Activated CD4-positive, alpha-beta memory T cell treated with anti-CD3 and anti-CD28 coated beads, Interleukin-2, amount 10 ng/mL, durations not matched to agents 7 days and 5 days (primary cell): ENCODE measurements around the gene CLIC1. TPM values are rescaled to one million over a fixed set of nuclear protein-coding genes. Genes with fewer than 3 reads are reported as not detected.
"Not testable (repeated sequence)": the region's sequence is repeated elsewhere in the genome, so short reads cannot be mapped to it uniquely, and the experiment has no call there.

Experiments
- CTCF ChIA-PET: fragments of 350-600 bp; sonication (Branson Sonifier 250); formaldehyde crosslinking; loops from one replicate; lab custom pipeline; 2021; ENCODE audit warnings: antibody characterized with exemption, inconsistent platforms; lab: Charles Lee
- POLR2A ChIA-PET: fragments of 350-600 bp; sonication (Branson Sonifier 250); formaldehyde crosslinking; loops from one replicate; lab custom pipeline; 2021; ENCODE audit warnings: antibody characterized with exemption; lab: Charles Lee
- DNase-seq: peaks from one replicate; pipeline ENCODE4 v3.0.0-alpha.2; 2020
- H3K27ac Mint-ChIP-seq: one replicate; pipeline ENCODE4 v1.8.0; 2021; ENCODE audit warnings: mild to moderate bottlenecking, mixed read lengths
- H3K27me3 Mint-ChIP-seq: one replicate; pipeline ENCODE4 v1.8.0; 2021; ENCODE audit warnings: mixed read lengths
- H3K36me3 Mint-ChIP-seq: one replicate; pipeline ENCODE4 v1.8.0; 2021; ENCODE audit warnings: low read depth, mixed read lengths
- H3K4me1 Mint-ChIP-seq: one replicate; pipeline ENCODE4 v1.8.0; 2021; ENCODE audit warnings: mixed read lengths
- H3K4me3 Mint-ChIP-seq: one replicate; pipeline ENCODE4 v1.8.0; 2021; ENCODE audit warnings: mild to moderate bottlenecking, mixed read lengths
- H3K9me3 Mint-ChIP-seq: one replicate; pipeline ENCODE4 v1.8.0; 2021; ENCODE audit warnings: mixed read lengths
- total RNA-seq, 2 experiments: library from RNA; stranded (reverse); gene quantifications; one replicate each; pipeline ENCODE4 v1.2.3, GENCODE V29; 2021

The CLIC1 gene
- total RNA-seq, 2 experiments from 2014 or later, result 640 to 644 TPM

- ChIA-PET CTCF (interaction anchor here (1.0 kb wide), 2 partner anchors 8 to 13 kb away, joined by 3 read pairs; partner anchors contain the start of gene MPIG6B), POLR2A (interaction anchor here (1.2 to 1.7 kb wide), 5 partner anchors 13 to 25 kb away, joined by 3 to 7 read pairs (median 3); no protein-coding TSS in a partner anchor)
- peaks cover 24% of the 10 kb centered on the region for H3K4me1 Mint-ChIP-seq
- no peaks in the 10 kb centered on the region for H3K36me3 Mint-ChIP-seq
- H3K9me3 Mint-ChIP-seq, result no peaks in the 10 kb centered on the region
- no peak within 1 kb of the TSS for H3K27ac Mint-ChIP-seq
- DNase-seq, result no peak
- no peak within 1 kb of the TSS for H3K4me3 Mint-ChIP-seq
- H3K27me3 Mint-ChIP-seq, result peaks cover 13% of the 10 kb centered on the region
Measured at GRCh38 chr6:31715022-31715958, 21.0 kb downstream of the CLIC1 start, which contains the start of gene LY6G6D. Gene LY6G6D, plus strand, starts transcription at chr6:31715348. Its CDS starts 8 bp downstream, at chr6:31715356.

- DNase-seq, result no peak
- no peak overlapping the region for H3K27ac Mint-ChIP-seq
- no peaks in the 10 kb centered on the region for H3K9me3 Mint-ChIP-seq
- no peak overlapping the region for H3K4me3 Mint-ChIP-seq
- ChIA-PET POLR2A (interaction anchor here (0.7 to 2.2 kb wide), 6 partner anchors 11 to 27 kb away, joined by 3 to 7 read pairs (median 3); partner anchors contain the start of gene DDAH2), CTCF (interaction anchor here (0.7 to 1.1 kb wide), 3 partner anchors 9 to 116 kb away, joined by 3 read pairs; partner anchors contain the start of gene MPIG6B)
- peaks cover 26% of the 10 kb centered on the region for H3K4me1 Mint-ChIP-seq
- peaks cover 13% of the 10 kb centered on the region for H3K27me3 Mint-ChIP-seq
- H3K36me3 Mint-ChIP-seq, result no peaks in the 10 kb centered on the region
Measured at GRCh38 chr6:31713991-31714684, 22.2 kb downstream of the CLIC1 start.

GRCh38 chr6:31713465-31713864, 22.9 kb downstream of the CLIC1 start:
- no peak overlapping the region for H3K27ac Mint-ChIP-seq
- H3K36me3 Mint-ChIP-seq, result no peaks in the 10 kb centered on the region
- peaks cover 13% of the 10 kb centered on the region for H3K27me3 Mint-ChIP-seq
- CTCF ChIA-PET, result interaction anchor here (1.1 kb wide), 1 partner anchor 25 kb away, joined by 3 read pairs; no protein-coding TSS in a partner anchor
- H3K4me3 Mint-ChIP-seq, result no peak overlapping the region
- peaks cover 26% of the 10 kb centered on the region for H3K4me1 Mint-ChIP-seq
- no peak for DNase-seq
- H3K9me3 Mint-ChIP-seq, result no peaks in the 10 kb centered on the region
- POLR2A ChIA-PET, result interaction anchor here (1.2 to 2.7 kb wide), 3 partner anchors 12 to 27 kb away, joined by 3 to 7 read pairs (median 6); partner anchors contain the start of genes DDAH2 and MSH5

- Mint-ChIP-seq H3K36me3 (no peaks in the 10 kb centered on the region), H3K9me3 (no peaks in the 10 kb centered on the region), H3K4me1 (peaks cover 26% of the 10 kb centered on the region), H3K27ac (no peak overlapping the region), H3K4me3 (no peak overlapping the region), H3K27me3 (peaks cover 13% of the 10 kb centered on the region)
- peak; percentile 30 for DNase-seq
- CTCF ChIA-PET, result interaction anchor here (0.6 to 1.6 kb wide), 5 partner anchors 9 to 240 kb away, joined by 3 to 4 read pairs (median 3); partner anchors contain the start of gene ABHD16A
- POLR2A ChIA-PET, result interaction anchor here (1.8 to 2.7 kb wide), 4 partner anchors 9 to 28 kb away, joined by 6 to 9 read pairs (median 7); partner anchors contain the start of genes ABHD16A, DDAH2 and MSH5
Measured at GRCh38 chr6:31712296-31712695, 24.0 kb downstream of the CLIC1 start.

- H3K4me1 Mint-ChIP-seq, result peaks cover 26% of the 10 kb centered on the region
- ChIA-PET CTCF (interaction anchor here (0.6 to 1.6 kb wide), 7 partner anchors 22 to 241 kb away, joined by 3 to 5 read pairs (median 3); partner anchors contain the start of gene VARS1), POLR2A (interaction anchor here (0.6 to 2.7 kb wide), 12 partner anchors 8 to 127 kb away, joined by 3 to 9 read pairs (median 3); partner anchors contain the start of genes ABHD16A, CLIC1 and MSH5)
- H3K36me3 Mint-ChIP-seq, result no peaks in the 10 kb centered on the region
- peak overlapping the region; percentile 47 for H3K27ac Mint-ChIP-seq
- no peak for DNase-seq
- no peaks in the 10 kb centered on the region for H3K9me3 Mint-ChIP-seq
- H3K4me3 Mint-ChIP-seq, result peak overlapping the region; percentile 30
- peaks cover 13% of the 10 kb centered on the region for H3K27me3 Mint-ChIP-seq
Measured at GRCh38 chr6:31711233-31711632, 25.1 kb downstream of the CLIC1 start.

GRCh38 chr6:31710523-31711219, 25.7 kb downstream of the CLIC1 start:
- Mint-ChIP-seq H3K27me3 (peaks cover 13% of the 10 kb centered on the region), H3K4me3 (peak overlapping the region; percentile 30), H3K9me3 (no peaks in the 10 kb centered on the region), H3K4me1 (peaks cover 26% of the 10 kb centered on the region), H3K36me3 (no peaks in the 10 kb centered on the region), H3K27ac (no peak overlapping the region)
- CTCF ChIA-PET, result interaction anchor here (1.0 to 1.6 kb wide), 3 partner anchors 21 to 241 kb away, joined by 4 to 5 read pairs (median 4); no protein-coding TSS in a partner anchor
- POLR2A ChIA-PET, result interaction anchor here (0.6 to 2.7 kb wide), 12 partner anchors 8 to 128 kb away, joined by 3 to 9 read pairs (median 3); partner anchors contain the start of genes ABHD16A, CLIC1 and MSH5
- DNase-seq, result no peak

GRCh38 chr6:31709157-31709556, 27.2 kb downstream of the CLIC1 start:
- H3K9me3 Mint-ChIP-seq, H3K27me3 Mint-ChIP-seq, H3K36me3 Mint-ChIP-seq, DNase-seq, POLR2A ChIA-PET, H3K4me3 Mint-ChIP-seq, H3K27ac Mint-ChIP-seq: not testable (repeated sequence)
- CTCF ChIA-PET, result interaction anchor here (0.7 kb wide), 1 partner anchor 1159 kb away, joined by 3 read pairs; no protein-coding TSS in a partner anchor
- peaks cover 26% of the 10 kb centered on the region for H3K4me1 Mint-ChIP-seq

GRCh38 chr6:31708224-31708623, 28.1 kb downstream of the CLIC1 start:
- DNase-seq, result no peak
- H3K36me3 Mint-ChIP-seq, result no peaks in the 10 kb centered on the region
- H3K4me1 Mint-ChIP-seq, result peaks cover 32% of the 10 kb centered on the region
- H3K27me3 Mint-ChIP-seq, result peaks cover 6% of the 10 kb centered on the region
- no peak overlapping the region for H3K4me3 Mint-ChIP-seq
- ChIA-PET POLR2A (no interaction called here), CTCF (no interaction called here)
- no peaks in the 10 kb centered on the region for H3K9me3 Mint-ChIP-seq
- H3K27ac Mint-ChIP-seq, result no peak overlapping the region

GRCh38 chr6:31707701-31708100, 28.6 kb downstream of the CLIC1 start:
- Mint-ChIP-seq H3K36me3 (no peaks in the 10 kb centered on the region), H3K4me1 (peaks cover 33% of the 10 kb centered on the region), H3K27me3 (peaks cover 2% of the 10 kb centered on the region), H3K4me3 (no peak overlapping the region), H3K9me3 (no peaks in the 10 kb centered on the region), H3K27ac (no peak overlapping the region)
- CTCF ChIA-PET, result no interaction called here
- POLR2A ChIA-PET, result no interaction called here
- DNase-seq, result no peak

GRCh38 chr6:31706599-31706998, 29.7 kb downstream of the CLIC1 start, which contains the start of gene LY6G6F:
Gene LY6G6F, plus strand, starts transcription at chr6:31706866. Its CDS starts 41 bp downstream, at chr6:31706907.
- Mint-ChIP-seq H3K4me3 (no peak within 1 kb of the TSS), H3K9me3 (no peaks in the 10 kb centered on the region), H3K36me3 (no peaks in the 10 kb centered on the region), H3K27me3 (no peaks in the 10 kb centered on the region), H3K27ac (no peak within 1 kb of the TSS), H3K4me1 (peaks cover 29% of the 10 kb centered on the region)
- DNase-seq, result no peak
- POLR2A ChIA-PET, result interaction anchor here (0.6 kb wide), 1 partner anchor 121 kb away, joined by 3 read pairs; the partner anchor contains the start of gene HSPA1B
- CTCF ChIA-PET, result interaction anchor here (1.4 kb wide), 1 partner anchor 32 kb away, joined by 3 read pairs; no protein-coding TSS in a partner anchor

GRCh38 chr6:31705931-31706330, 30.4 kb downstream of the CLIC1 start:
- no peaks in the 10 kb centered on the region for H3K27me3 Mint-ChIP-seq
- H3K4me3 Mint-ChIP-seq, result no peak overlapping the region
- H3K4me1 Mint-ChIP-seq, result peaks cover 29% of the 10 kb centered on the region
- DNase-seq, result no peak
- POLR2A ChIA-PET, result no interaction called here
- H3K27ac Mint-ChIP-seq, result no peak overlapping the region
- no peaks in the 10 kb centered on the region for H3K9me3 Mint-ChIP-seq
- CTCF ChIA-PET, result interaction anchor here (1.4 kb wide), 1 partner anchor 32 kb away, joined by 3 read pairs; no protein-coding TSS in a partner anchor
- H3K36me3 Mint-ChIP-seq, result peaks cover 4% of the 10 kb centered on the region
